Stimulated activated CD8-positive, alpha-beta memory T cell treated with anti-CD3 and anti-CD28 coated beads, Interleukin-15, amount 100 ng/mL, for 1 hour (primary cell): ENCODE data around the gene NTPCR.

Source experiments
- DNase-seq: peaks from one replicate; pipeline ENCODE4 v3.0.0-alpha.2; 2020; ENCODE audit warnings: low read depth

The NTPCR gene

DNA sequence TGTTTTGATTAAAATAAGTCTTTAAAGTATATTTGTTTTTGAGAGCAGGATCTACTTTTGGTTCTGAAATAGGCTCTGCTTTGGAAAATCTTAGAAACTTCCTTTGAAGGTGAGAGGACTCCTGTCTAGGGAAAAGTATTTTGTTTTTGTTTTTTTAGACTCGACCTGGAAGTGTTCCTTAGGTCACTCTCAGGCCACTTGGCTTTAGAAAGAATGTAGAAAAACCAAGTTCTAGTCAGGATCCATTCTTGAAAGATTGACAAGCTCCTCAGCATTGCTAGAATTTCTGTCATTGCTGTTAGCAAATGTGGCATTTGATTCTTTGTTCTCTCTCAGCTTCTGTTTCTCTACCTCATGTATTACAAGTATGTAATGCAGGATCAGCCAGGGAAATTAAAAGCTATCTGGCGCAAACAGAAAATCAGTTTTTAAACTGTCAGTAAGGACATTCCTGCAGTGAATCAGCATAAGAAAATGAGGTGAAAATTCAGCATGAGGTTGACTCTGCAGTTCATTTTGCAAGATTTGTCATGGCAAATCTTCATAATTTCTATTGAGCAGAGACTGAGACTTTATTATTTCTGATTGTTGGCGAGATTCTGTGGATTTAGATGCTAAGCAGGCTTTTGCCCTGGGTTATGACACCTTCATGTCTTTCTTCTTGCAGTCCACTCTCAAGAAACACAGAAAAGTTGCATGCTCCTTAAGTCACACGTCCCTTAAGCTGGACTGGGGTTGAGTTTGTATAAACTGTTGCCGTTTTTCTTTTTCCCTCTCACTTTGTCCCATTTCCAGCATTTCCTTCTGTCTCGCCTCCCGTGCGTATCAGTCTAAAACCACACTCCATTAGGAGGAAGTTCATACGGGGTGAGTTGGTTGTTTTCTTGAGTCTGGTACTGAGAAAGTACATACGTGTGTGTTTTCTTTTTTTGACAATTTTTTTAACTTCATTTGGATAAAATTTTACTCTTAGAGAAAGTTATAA is 12.6 kb downstream of the NTPCR start:
- no peak for DNase-seq

DNA sequence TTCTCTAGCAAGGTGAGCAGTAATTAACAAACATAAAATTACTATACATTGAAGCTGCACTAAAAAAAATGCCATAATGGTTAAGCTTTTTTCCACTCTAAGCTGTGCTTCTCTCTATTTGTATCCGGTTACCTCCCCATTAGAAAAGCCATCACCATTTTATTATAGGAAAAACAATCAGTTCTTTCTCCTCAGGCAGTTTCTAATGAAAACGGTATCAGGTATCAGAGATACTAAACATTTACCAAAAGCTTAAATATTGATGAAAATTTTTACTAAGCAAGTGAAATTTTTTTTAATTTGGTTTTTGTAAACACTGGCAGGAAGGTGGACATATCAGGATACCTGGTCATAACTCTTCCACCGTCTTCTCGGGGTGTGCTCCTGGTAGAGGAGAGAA is 14.2 kb downstream of the NTPCR start:
- DNase-seq, result no peak

- DNase-seq, result no peak
These were observed 14.9 kb downstream of the NTPCR start for GRCh38 chr1:232965124-232965911.

DNA sequence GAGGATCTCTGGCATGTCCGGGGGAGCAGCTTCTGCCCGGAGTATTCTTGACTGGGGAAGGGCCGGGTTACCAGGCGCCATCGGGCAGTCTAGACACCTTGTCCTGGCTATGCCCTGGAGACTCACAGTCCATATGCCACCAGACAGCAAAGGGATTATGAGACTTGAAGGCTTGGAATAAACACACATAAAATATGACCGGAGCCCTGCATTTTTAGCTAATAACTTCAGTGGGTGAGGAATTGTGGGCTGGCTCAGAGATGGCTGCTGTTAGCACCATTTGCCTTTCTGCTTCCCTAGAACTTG is 15.5 kb downstream of the NTPCR start:
- DNase-seq, result no peak

GRCh38 chr1:232966663-232967062 is 16.3 kb downstream of the NTPCR start:
- DNase-seq, result no peak

DNA sequence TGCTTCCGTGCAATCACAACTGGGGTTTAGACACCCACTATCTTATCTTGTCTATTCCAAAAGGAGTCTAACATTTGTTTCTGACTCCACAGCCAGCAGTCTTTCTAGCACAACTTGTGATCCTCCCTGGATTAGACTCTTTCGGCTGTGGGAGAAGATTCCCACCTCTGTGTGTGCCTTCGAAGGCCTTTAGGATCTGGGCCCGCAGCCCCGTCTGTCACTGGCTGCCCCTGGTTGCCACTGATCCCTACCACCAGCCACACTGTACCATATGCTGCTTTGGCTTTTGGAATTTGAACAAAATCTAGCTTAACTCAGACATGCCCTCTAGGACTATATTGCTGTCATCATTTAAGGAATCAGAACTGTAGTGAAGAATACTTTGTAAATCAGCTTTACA is 18.0 kb downstream of the NTPCR start:
- no peak for DNase-seq

GRCh38 chr1:232968965-232969364 is 18.6 kb downstream of the NTPCR start:
- DNase-seq, result no peak

DNA sequence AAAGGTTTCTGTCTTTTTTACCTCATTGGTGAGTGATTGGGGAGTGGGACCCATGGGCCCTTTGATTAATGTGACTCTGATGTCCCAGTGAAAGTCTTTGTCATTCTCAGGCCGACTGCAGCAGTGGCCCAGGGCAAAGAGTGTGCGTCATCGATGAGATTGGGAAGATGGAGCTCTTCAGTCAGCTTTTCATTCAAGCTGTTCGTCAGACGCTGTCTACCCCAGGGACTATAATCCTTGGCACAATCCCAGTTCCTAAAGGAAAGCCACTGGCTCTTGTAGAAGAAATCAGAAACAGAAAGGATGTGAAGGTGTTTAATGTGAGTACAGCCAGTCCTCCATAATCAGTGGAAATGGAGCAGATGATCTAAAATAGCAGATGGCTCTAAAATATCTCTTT is 19.4 kb downstream of the NTPCR start:
- no peak for DNase-seq

GRCh38 chr1:232970508-232970907 is 20.1 kb downstream of the NTPCR start:
- DNase-seq, result no peak

GRCh38 chr1:232973652-232974611 is 23.5 kb downstream of the NTPCR start:
- DNase-seq, result no peak

- no peak for DNase-seq
These were observed 24.6 kb downstream of the NTPCR start for GRCh38 chr1:232974971-232975370.

DNA sequence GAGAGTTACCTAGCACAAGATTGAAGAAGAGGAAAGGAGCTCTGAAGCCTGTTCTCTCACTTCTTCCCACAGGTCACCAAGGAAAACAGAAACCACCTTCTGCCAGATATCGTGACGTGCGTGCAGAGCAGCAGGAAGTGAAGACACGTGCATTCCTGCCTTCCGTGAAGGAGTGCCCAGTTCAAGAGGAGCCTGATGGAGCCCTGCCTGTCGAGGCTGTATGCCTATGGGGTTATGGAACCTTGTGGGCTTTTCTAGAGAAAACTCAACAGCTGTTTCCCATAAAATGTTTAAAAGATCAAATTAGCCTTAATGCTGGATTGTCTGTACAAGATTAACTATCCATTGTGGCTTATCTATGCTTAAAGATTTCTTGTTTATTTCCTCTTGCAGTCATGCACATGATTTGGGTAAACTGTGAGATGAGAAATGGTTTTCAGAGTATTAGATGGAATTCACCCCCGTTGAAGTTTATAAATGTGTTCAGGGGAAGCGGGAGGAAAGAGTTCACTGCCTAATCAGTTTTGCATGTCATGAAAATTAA is 27.8 kb downstream of the NTPCR start:
- DNase-seq, result no peak

GRCh38 chr1:232978815-232979214 is 28.4 kb downstream of the NTPCR start:
- no peak for DNase-seq

DNA sequence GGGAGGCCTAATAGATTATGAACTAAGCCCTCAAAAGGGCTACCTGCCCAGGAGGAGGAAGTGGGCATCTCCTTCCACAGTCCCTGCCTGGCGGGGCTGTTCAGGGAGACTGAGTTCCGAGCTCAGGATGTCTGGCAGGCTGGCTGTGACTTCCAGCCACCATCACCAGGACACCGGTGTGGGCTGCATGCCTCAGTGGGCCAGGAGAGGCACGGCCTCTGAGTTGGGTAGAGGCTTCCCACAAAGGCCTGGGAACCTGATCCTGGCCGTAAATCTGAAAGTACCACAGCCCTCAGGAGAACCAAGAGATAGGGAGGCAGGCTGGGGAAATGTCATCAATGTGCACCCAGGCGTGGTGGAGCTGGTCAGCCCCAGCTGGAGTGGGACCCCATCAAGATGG is 29.1 kb downstream of the NTPCR start:
- DNase-seq, result no peak

- no peak for DNase-seq
These were observed 30.1 kb downstream of the NTPCR start for GRCh38 chr1:232980355-232980978.

DNA sequence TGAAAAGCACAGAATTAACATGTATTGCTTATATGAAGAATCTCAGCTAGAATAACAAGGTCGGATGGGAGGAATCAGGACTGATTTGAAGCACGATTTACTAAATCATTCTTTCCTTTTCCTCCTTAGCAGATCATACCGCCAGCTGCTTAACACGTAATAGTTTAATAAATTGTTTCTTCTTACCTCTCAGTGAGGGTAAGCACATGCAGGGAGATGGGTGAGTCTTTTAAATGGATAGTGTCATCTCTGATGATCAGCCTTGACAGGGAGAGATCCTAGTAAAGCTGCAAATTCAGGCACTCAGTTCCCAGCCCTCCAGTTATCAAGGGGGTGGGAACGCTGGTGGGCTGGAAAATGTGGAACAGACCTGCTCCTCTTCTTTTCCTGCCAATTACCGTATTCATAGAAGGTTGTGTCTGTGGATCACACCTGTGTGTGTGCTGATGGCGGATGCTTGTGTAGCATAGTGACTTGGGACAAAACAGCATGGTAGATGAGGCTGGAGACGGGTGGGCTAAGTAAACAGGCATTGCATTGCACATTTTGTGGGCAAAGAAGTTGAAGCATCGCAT is 30.7 kb downstream of the NTPCR start:
- DNase-seq, result no peak

- no peak for DNase-seq
These were observed 32.0 kb downstream of the NTPCR start for GRCh38 chr1:232982238-232982944.

- no peak for DNase-seq
These were observed 33.0 kb downstream of the NTPCR start for GRCh38 chr1:232983375-232983774.

DNA sequence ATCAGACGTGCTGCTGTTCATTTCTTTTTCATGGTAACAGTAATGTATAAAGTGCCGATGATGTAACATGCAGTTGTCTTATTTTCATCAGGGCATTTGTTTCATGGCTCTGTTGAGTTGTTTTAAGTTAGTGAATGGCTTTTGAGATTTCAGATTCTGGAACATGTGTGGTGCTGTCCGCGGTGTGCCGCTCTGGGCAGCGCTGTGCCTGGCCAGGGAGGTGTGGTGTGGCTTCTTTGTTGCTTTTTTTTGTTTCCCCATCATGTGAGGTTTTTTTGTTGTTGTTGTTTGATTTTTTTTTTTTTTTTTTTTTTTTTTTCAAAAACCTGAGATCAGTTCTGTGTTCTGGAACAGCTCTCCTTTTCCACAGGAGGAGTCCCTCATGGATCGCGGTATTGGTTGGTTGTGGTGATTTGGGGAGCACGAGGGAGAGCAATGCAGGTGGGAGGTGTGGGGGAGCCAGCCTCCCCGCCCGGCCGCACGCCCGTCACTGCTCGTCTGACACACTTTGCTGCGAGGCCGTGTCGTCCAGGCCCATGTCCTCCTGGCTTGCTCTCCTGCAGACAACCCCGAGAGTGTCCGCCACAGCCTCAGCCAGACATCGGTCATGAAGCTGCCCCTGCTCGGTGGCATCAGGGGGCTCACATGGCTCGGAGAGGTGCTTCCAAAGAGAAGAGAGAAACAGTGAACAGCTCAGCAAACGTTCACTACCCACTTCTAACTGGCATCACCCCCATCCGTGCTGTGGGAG is 33.6 kb downstream of the NTPCR start:
- no peak for DNase-seq
